Astrocyte (in vitro differentiated cells and primary cell): ENCODE results near the gene NOL4L. TPM values are rescaled to one million over a fixed set of nuclear protein-coding genes. Genes with fewer than 3 reads are reported as not detected.

ENCODE experiments used
- DNase-seq: peaks from one replicate; pipeline ENCODE4 v3.0.0-alpha.2; 2010; ENCODE audit warnings: low read depth
- FAIRE-seq: peaks from 2 replicates; lab custom pipeline; 2011; peaks lifted over from hg19 to GRCh38; lab: Jason Lieb, UNC
- H2AFZ ChIP-seq: 2 replicates; pipeline ENCODE4 v1.6.0; 2012; ENCODE audit warnings: low read depth, low read length, inconsistent platforms
- H3K27ac ChIP-seq: 2 replicates; pipeline ENCODE4 v1.5.1; 2011; ENCODE audit warnings: low read depth, low read length, inconsistent platforms
- H3K27me3 ChIP-seq: 2 replicates; pipeline ENCODE4 v1.6.0; 2011; ENCODE audit warnings: low read length, inconsistent platforms; ENCODE audit not compliant: insufficient read depth
- H3K36me3 ChIP-seq: 2 replicates; pipeline ENCODE4 v1.5.1; 2011; ENCODE audit warnings: low read length, inconsistent platforms; ENCODE audit not compliant: insufficient read depth
- H3K4me1 ChIP-seq: 2 replicates; pipeline ENCODE4 v1.5.1; 2011; ENCODE audit warnings: low read length, inconsistent platforms; ENCODE audit not compliant: insufficient read depth
- H3K4me2 ChIP-seq: 2 replicates; pipeline ENCODE4 v1.6.0; 2012; ENCODE audit warnings: low read length, inconsistent platforms
- H3K4me3 ChIP-seq: 2 replicates; pipeline ENCODE4 v1.5.1; 2011; ENCODE audit warnings: low read depth, mild to moderate bottlenecking, low read length, inconsistent platforms; ENCODE audit not compliant: insufficient read depth
- H3K79me2 ChIP-seq: 2 replicates; pipeline ENCODE4 v1.6.0; 2012; ENCODE audit warnings: mild to moderate bottlenecking, low read length, inconsistent platforms; ENCODE audit not compliant: insufficient read depth
- H3K9ac ChIP-seq: 2 replicates; pipeline ENCODE4 v1.6.0; 2012; ENCODE audit warnings: mild to moderate bottlenecking, low read length, inconsistent platforms
- H3K9me3 ChIP-seq: 2 replicates; pipeline ENCODE4 v1.5.1; 2012; ENCODE audit warnings: low read depth, mild to moderate bottlenecking, low read length, inconsistent platforms; ENCODE audit not compliant: insufficient read depth
- H4K20me1 ChIP-seq: 2 replicates; pipeline ENCODE4 v1.6.0; 2012; ENCODE audit warnings: low read length, inconsistent platforms; ENCODE audit not compliant: insufficient read depth
- H3K27ac Mint-ChIP-seq: one replicate; pipeline ENCODE4 v1.8.0; 2021; ENCODE audit warnings: mild to moderate bottlenecking, mixed read lengths; ENCODE audit not compliant: unreplicated experiment
- H3K27me3 Mint-ChIP-seq: one replicate; pipeline ENCODE4 v1.8.0; 2021; ENCODE audit warnings: low read depth, mixed read lengths; ENCODE audit not compliant: unreplicated experiment
- H3K36me3 Mint-ChIP-seq: one replicate; pipeline ENCODE4 v1.8.0; 2021; ENCODE audit warnings: low read depth, mixed read lengths; ENCODE audit not compliant: unreplicated experiment
- H3K4me1 Mint-ChIP-seq: one replicate; pipeline ENCODE4 v1.8.0; 2021; ENCODE audit warnings: low read depth, mixed read lengths; ENCODE audit not compliant: unreplicated experiment
- H3K4me3 Mint-ChIP-seq: one replicate; pipeline ENCODE4 v1.8.0; 2021; ENCODE audit warnings: mild to moderate bottlenecking, moderate library complexity, mixed read lengths; ENCODE audit not compliant: unreplicated experiment
- H3K9me3 Mint-ChIP-seq: one replicate; pipeline ENCODE4 v1.8.0; 2021; ENCODE audit warnings: mild to moderate bottlenecking, mixed read lengths; ENCODE audit not compliant: unreplicated experiment
- CTCF ChIP-seq: IDR thresholded peaks from 2 replicates; pipeline ENCODE4 v1.5.1; 2011; ENCODE audit warnings: low read depth, mild to moderate bottlenecking, inconsistent platforms, low read length, moderate library complexity; ENCODE audit not compliant: insufficient read depth
- EZH2 ChIP-seq: IDR thresholded peaks from 2 replicates; pipeline ENCODE4 v1.6.1; 2012; ENCODE audit warnings: mild to moderate bottlenecking, low read length, inconsistent platforms; ENCODE audit not compliant: insufficient read depth
- total RNA-seq: library from RNA; stranded (reverse); gene quantifications from 2 replicates; pipeline ENCODE4 v1.2.1, GENCODE V29; 2021

Gene NOL4L
- total RNA-seq, 1 donor from 2014 or later = 35.5 TPM

GRCh38 chr20:32543570-32544259 lies 41.4 kb downstream of the NOL4L start:
- Histone ChIP-seq H3K79me2 (no peaks in the 10 kb centered on the region), H3K4me3 (no peak overlapping the region), H3K27ac (no peak overlapping the region), H3K27me3 (peaks cover 3% of the 10 kb centered on the region), H2AFZ (no peak overlapping the region), H3K36me3 (no peaks in the 10 kb centered on the region), H3K9me3 (no peaks in the 10 kb centered on the region), H3K4me2 (no peak overlapping the region), H4K20me1 (no peaks in the 10 kb centered on the region), H3K4me1 (peaks cover 6% of the 10 kb centered on the region), H3K9ac (no peak overlapping the region)
- H3K27ac Mint-ChIP-seq = no peak overlapping the region
- no peak for TF ChIP-seq EZH2
- no peak for TF ChIP-seq CTCF
- DNase-seq = no peak
- no peak overlapping the region for H3K4me3 Mint-ChIP-seq
- peaks cover 3% of the 10 kb centered on the region for H3K36me3 Mint-ChIP-seq
- peaks cover 11% of the 10 kb centered on the region for H3K27me3 Mint-ChIP-seq
- no peak for FAIRE-seq
- H3K9me3 Mint-ChIP-seq = no peaks in the 10 kb centered on the region
- peaks cover 34% of the 10 kb centered on the region for H3K4me1 Mint-ChIP-seq

DNA sequence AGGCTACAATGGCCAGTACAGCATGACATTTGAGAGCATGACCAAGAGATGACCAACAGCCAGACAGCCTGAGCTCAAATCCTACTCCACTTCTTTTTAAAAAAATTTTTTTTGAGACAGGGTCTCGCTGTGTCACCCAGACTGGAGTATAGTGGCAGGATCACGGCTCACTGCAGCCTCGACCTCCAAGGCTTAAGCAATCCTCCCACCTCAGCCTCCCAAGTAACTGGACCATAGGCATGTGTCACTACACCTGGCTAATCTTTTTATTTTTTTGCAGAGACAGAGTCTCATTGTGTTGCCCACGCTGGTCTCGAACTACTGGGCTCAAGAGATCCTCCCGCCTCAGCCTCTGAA lies 42.9 kb downstream of the NOL4L start:
- H3K4me2 ChIP-seq = no peak overlapping the region
- TF ChIP-seq CTCF = no peak
- no peak for TF ChIP-seq EZH2
- no peak overlapping the region for H3K27ac Mint-ChIP-seq
- DNase-seq (no peak), FAIRE-seq (no peak)
- no peaks in the 10 kb centered on the region for H3K36me3 ChIP-seq
- H3K4me3 ChIP-seq = no peak overlapping the region
- H4K20me1 ChIP-seq = peaks cover 4% of the 10 kb centered on the region
- H3K4me1 Mint-ChIP-seq = peaks cover 29% of the 10 kb centered on the region
- H3K36me3 Mint-ChIP-seq = peaks cover 3% of the 10 kb centered on the region
- no peak overlapping the region for H3K27ac ChIP-seq
- no peaks in the 10 kb centered on the region for H3K9me3 ChIP-seq
- peaks cover 8% of the 10 kb centered on the region for H3K27me3 Mint-ChIP-seq
- no peaks in the 10 kb centered on the region for H3K79me2 ChIP-seq
- H3K9ac ChIP-seq = no peak overlapping the region
- H3K4me3 Mint-ChIP-seq = no peak overlapping the region
- peaks cover 6% of the 10 kb centered on the region for H3K4me1 ChIP-seq
- H2AFZ ChIP-seq = no peak overlapping the region
- peaks cover 4% of the 10 kb centered on the region for H3K27me3 ChIP-seq
- H3K9me3 Mint-ChIP-seq = no peaks in the 10 kb centered on the region
